Measurements from ENCODE around the gene ATP6V0B.

Gene ATP6V0B

GRCh38 chr1:43963006-43963405 lies 11.8 kb upstream of the ATP6V0B start:
- TF ChIP-seq CTCF (IDR thresholded peaks at IDR 0.05; ENCODE audit: low read depth, low read length), result no peak
- no peak for DNase-seq (ENCODE audit: extremely low read depth, low read depth)

GRCh38 chr1:43963890-43964289 lies 10.9 kb upstream of the ATP6V0B start:
- no peak for TF ChIP-seq CTCF (IDR thresholded peaks at IDR 0.05; ENCODE audit: low read depth, low read length)

GRCh38 chr1:43965316-43965715 lies 9.4 kb upstream of the ATP6V0B start:
- DNase-seq (ENCODE audit: extremely low read depth, low read depth), result no peak
- no peak for TF ChIP-seq CTCF (IDR thresholded peaks at IDR 0.05; ENCODE audit: low read depth, low read length)

More at GRCh38 chr1:43963890-43964289, 10.9 kb upstream of the ATP6V0B start:
- no peak for DNase-seq (ENCODE audit: extremely low read depth, low read depth)

GRCh38 chr1:43968348-43968948 lies 6.3 kb upstream of the ATP6V0B start:
- TF ChIP-seq CTCF (IDR thresholded peaks at IDR 0.05; ENCODE audit: low read depth, low read length), result no peak
- DNase-seq (ENCODE audit: extremely low read depth, low read depth), result no peak

GRCh38 chr1:43969416-43969745 lies 5.4 kb upstream of the ATP6V0B start:
- DNase-seq (ENCODE audit: extremely low read depth, low read depth), result no peak

GRCh38 chr1:43969746-43970466 lies 4.9 kb upstream of the ATP6V0B start, which contains the start of gene DPH2:
Gene DPH2 (plus strand): TSS chr1:43970010. CDS start chr1:43970176, 166 bp downstream.
- no peak for TF ChIP-seq CTCF (IDR thresholded peaks at IDR 0.05; ENCODE audit: low read depth, low read length)

More at GRCh38 chr1:43969416-43969745, 5.4 kb upstream of the ATP6V0B start:
- no peak for TF ChIP-seq CTCF (IDR thresholded peaks at IDR 0.05; ENCODE audit: low read depth, low read length)

GRCh38 chr1:43970502-43970901 lies 4.3 kb upstream of the ATP6V0B start:
- no peak for TF ChIP-seq CTCF (IDR thresholded peaks at IDR 0.05; ENCODE audit: low read depth, low read length)

More at GRCh38 chr1:43969746-43970466, 4.9 kb upstream of the ATP6V0B start, which contains the start of gene DPH2:
- peak; percentile 88 for DNase-seq (ENCODE audit: extremely low read depth, low read depth)

More at GRCh38 chr1:43970502-43970901, 4.3 kb upstream of the ATP6V0B start:
- DNase-seq (ENCODE audit: extremely low read depth, low read depth), result no peak

Measured in AG09319 (cell line).